Nephron progenitor cell (in vitro differentiated cells): ENCODE measurements around the gene BAZ2B.

Experiments used
- DNase-seq: peaks from one replicate; pipeline ENCODE4 v3.0.0; 2021
- H3K27ac Mint-ChIP-seq: 2 replicates; pipeline ENCODE4 v1.8.0; 2021; ENCODE audit warnings: mild to moderate bottlenecking, moderate library complexity, mixed read lengths
- H3K27me3 Mint-ChIP-seq: 2 replicates; pipeline ENCODE4 v1.8.0; 2021; ENCODE audit warnings: mild to moderate bottlenecking, low read depth, mixed read lengths; ENCODE audit not compliant: poor library complexity
- H3K36me3 Mint-ChIP-seq: 2 replicates; pipeline ENCODE4 v1.8.0; 2021; ENCODE audit warnings: low read depth, mixed read lengths
- H3K4me1 Mint-ChIP-seq: 2 replicates; pipeline ENCODE4 v1.8.0; 2021; ENCODE audit warnings: mixed read lengths
- H3K4me3 Mint-ChIP-seq: 2 replicates; pipeline ENCODE4 v1.8.0; 2021; ENCODE audit warnings: mild to moderate bottlenecking, moderate library complexity, mixed read lengths
- H3K9me3 Mint-ChIP-seq: 2 replicates; pipeline ENCODE4 v1.8.0; 2021; ENCODE audit warnings: mild to moderate bottlenecking, moderate library complexity, mixed read lengths
- CTCF ChIP-seq: fragments of 200-600 bp; sonication (generic); IDR thresholded peaks from 2 replicates; pipeline ENCODE4 v1.5.0; 2021; ENCODE audit warnings: antibody characterized with exemption

Gene BAZ2B

GRCh38 chr2:159614534-159615366 is 1.6 kb downstream of the BAZ2B start:
- H3K9me3 Mint-ChIP-seq = no peaks in the 10 kb centered on the region
- no peak for DNase-seq
- peaks cover 3% of the 10 kb centered on the region for H3K27me3 Mint-ChIP-seq
- no peak for TF ChIP-seq CTCF
- H3K36me3 Mint-ChIP-seq = peaks cover 6% of the 10 kb centered on the region
- peaks cover 53% of the 10 kb centered on the region for H3K4me1 Mint-ChIP-seq
- H3K4me3 Mint-ChIP-seq = peak overlapping the region; percentile 96
- peak overlapping the region; percentile 100 for H3K27ac Mint-ChIP-seq

- TF ChIP-seq CTCF = no peak
Measured at GRCh38 chr2:159613651-159614285, 2.6 kb downstream of the BAZ2B start.

GRCh38 chr2:159613091-159613490 is 3.3 kb downstream of the BAZ2B start:
- peak overlapping the region; percentile 96 for H3K4me3 Mint-ChIP-seq
- DNase-seq = no peak
- H3K4me1 Mint-ChIP-seq = peaks cover 54% of the 10 kb centered on the region
- H3K27ac Mint-ChIP-seq = no peak overlapping the region
- peaks cover 3% of the 10 kb centered on the region for H3K27me3 Mint-ChIP-seq
- no peaks in the 10 kb centered on the region for H3K9me3 Mint-ChIP-seq
- peaks cover 17% of the 10 kb centered on the region for H3K36me3 Mint-ChIP-seq
- TF ChIP-seq CTCF = no peak

More at GRCh38 chr2:159613651-159614285, 2.6 kb downstream of the BAZ2B start:
- no peaks in the 10 kb centered on the region for H3K9me3 Mint-ChIP-seq
- H3K4me3 Mint-ChIP-seq = peak overlapping the region; percentile 96
- peaks cover 56% of the 10 kb centered on the region for H3K4me1 Mint-ChIP-seq
- H3K27ac Mint-ChIP-seq = peak overlapping the region; percentile 100
- H3K27me3 Mint-ChIP-seq = peaks cover 3% of the 10 kb centered on the region
- peaks cover 11% of the 10 kb centered on the region for H3K36me3 Mint-ChIP-seq
- DNase-seq = no peak

GRCh38 chr2:159612255-159612901 is 4.0 kb downstream of the BAZ2B start:
- H3K4me1 Mint-ChIP-seq = peaks cover 47% of the 10 kb centered on the region
- H3K9me3 Mint-ChIP-seq = no peaks in the 10 kb centered on the region
- DNase-seq = no peak
- H3K27me3 Mint-ChIP-seq = peaks cover 3% of the 10 kb centered on the region
- TF ChIP-seq CTCF = no peak
- no peak overlapping the region for H3K27ac Mint-ChIP-seq
- H3K4me3 Mint-ChIP-seq = peak overlapping the region; percentile 96
- H3K36me3 Mint-ChIP-seq = peaks cover 17% of the 10 kb centered on the region

- no peaks in the 10 kb centered on the region for H3K9me3 Mint-ChIP-seq
- peaks cover 25% of the 10 kb centered on the region for H3K36me3 Mint-ChIP-seq
- no peak overlapping the region for H3K27ac Mint-ChIP-seq
- H3K27me3 Mint-ChIP-seq = no peaks in the 10 kb centered on the region
- no peak for DNase-seq
- H3K4me1 Mint-ChIP-seq = peaks cover 51% of the 10 kb centered on the region
- H3K4me3 Mint-ChIP-seq = no peak overlapping the region
- TF ChIP-seq CTCF = no peak
Measured at GRCh38 chr2:159609811-159610549, 6.4 kb downstream of the BAZ2B start.
